MM.1S (cell line): ENCODE results near the gene TPM1.

Source experiments
- DNase-seq: peaks from one replicate; pipeline ENCODE4 v3.0.0-alpha.2; 2015
- H2AFZ ChIP-seq: fragments of 300-600 bp; sonication (generic); 2 replicates; pipeline ENCODE4 v1.6.0; 2016; ENCODE audit warnings: antibody characterized with exemption, low read length
- H3F3A ChIP-seq: fragments of 300-600 bp; sonication (generic); 2 replicates; pipeline ENCODE4 v1.6.1; 2016; ENCODE audit warnings: mild to moderate bottlenecking, antibody characterized with exemption, low read length, moderate library complexity, mixed read lengths; ENCODE audit not compliant: insufficient read depth
- H3K27ac ChIP-seq: fragments of 300-600 bp; sonication (generic); 2 replicates; pipeline ENCODE4 v1.5.1; 2016; ENCODE audit warnings: mild to moderate bottlenecking, low read length
- H3K27me3 ChIP-seq: fragments of 300-600 bp; sonication (generic); replicated peaks from 2 replicates; pipeline ENCODE4 v1.6.0; 2016; ENCODE audit warnings: low read length; ENCODE audit not compliant: insufficient read depth
- H3K36me3 ChIP-seq: fragments of 300-600 bp; sonication (generic); replicated peaks from 2 replicates; pipeline ENCODE4 v1.6.1; 2016; ENCODE audit warnings: mild to moderate bottlenecking, low read length, mixed read lengths; ENCODE audit not compliant: insufficient read depth
- H3K4me1 ChIP-seq: fragments of 300-600 bp; sonication (generic); 2 replicates; pipeline ENCODE4 v1.6.1; 2016; ENCODE audit warnings: low read length, mixed read lengths
- H3K4me2 ChIP-seq: fragments of 300-600 bp; sonication (generic); 2 replicates; pipeline ENCODE4 v1.6.0; 2016; ENCODE audit warnings: low read depth, low read length
- H3K4me3 ChIP-seq: fragments of 300-600 bp; sonication (generic); 2 replicates; pipeline ENCODE4 v1.5.1; 2016; ENCODE audit warnings: low read length, mixed read lengths
- H3K79me2 ChIP-seq: fragments of 300-600 bp; sonication (generic); 2 replicates; pipeline ENCODE4 v1.6.1; 2016; ENCODE audit warnings: mixed run types, low read length, mixed read lengths
- H3K9ac ChIP-seq: fragments of 300-600 bp; sonication (generic); 2 replicates; pipeline ENCODE4 v1.6.1; 2016; ENCODE audit warnings: low read length, mixed read lengths
- H3K9me2 ChIP-seq: fragments of 300-600 bp; sonication (generic); replicated peaks from 2 replicates; pipeline ENCODE4 v1.6.1; 2016; ENCODE audit warnings: mild to moderate bottlenecking, low read length, mixed read lengths; ENCODE audit not compliant: insufficient read depth
- H3K9me3 ChIP-seq: fragments of 300-600 bp; sonication (generic); replicated peaks from 2 replicates; pipeline ENCODE4 v1.6.1; 2016; ENCODE audit warnings: mild to moderate bottlenecking, low read length, mixed read lengths; ENCODE audit not compliant: insufficient read depth
- H4K20me1 ChIP-seq: fragments of 300-600 bp; sonication (generic); 2 replicates; pipeline ENCODE4 v1.6.1; 2016; ENCODE audit warnings: mild to moderate bottlenecking, low read length, moderate library complexity, mixed read lengths; ENCODE audit not compliant: insufficient read depth
- CTCF ChIP-seq: fragments of 300-600 bp; sonication (generic); IDR thresholded peaks from 2 replicates; pipeline ENCODE4 v1.5.1; 2016; ENCODE audit warnings: antibody characterized with exemption, low read length, mixed read lengths
- EZH2 ChIP-seq: fragments of 300-600 bp; sonication (generic); optimal IDR thresholded peaks from 2 replicates; pipeline ENCODE3; 2017; ENCODE audit warnings: low read depth, mild to moderate bottlenecking, antibody characterized with exemption, low read length, mixed read lengths
- EZH2phosphoT487 ChIP-seq: fragments of 300-600 bp; sonication (generic); IDR thresholded peaks from 2 replicates; pipeline ENCODE4 v1.6.1; 2018; ENCODE audit warnings: antibody characterized with exemption, low read length

TPM1 gene

GRCh38 chr15:63025460-63025859, 17.1 kb upstream of the TPM1 start:
- no peak overlapping the region for H3K27ac ChIP-seq
- no peaks in the 10 kb centered on the region for H4K20me1 ChIP-seq
- no peaks in the 10 kb centered on the region for H3K27me3 ChIP-seq
- no peak for TF ChIP-seq EZH2
- no peak for TF ChIP-seq CTCF
- no peak for TF ChIP-seq EZH2phosphoT487
- DNase-seq = no peak
- H3K9me2 ChIP-seq = no peaks in the 10 kb centered on the region
- no peak overlapping the region for H2AFZ ChIP-seq
- H3K9ac ChIP-seq = no peak overlapping the region
- no peaks in the 10 kb centered on the region for H3K79me2 ChIP-seq
- no peak overlapping the region for H3K4me2 ChIP-seq
- H3K4me1 ChIP-seq = no peaks in the 10 kb centered on the region
- H3F3A ChIP-seq = no peaks in the 10 kb centered on the region
- no peak overlapping the region for H3K4me3 ChIP-seq
- H3K36me3 ChIP-seq = no peaks in the 10 kb centered on the region
- H3K9me3 ChIP-seq = no peaks in the 10 kb centered on the region

- no peaks in the 10 kb centered on the region for H3K9me3 ChIP-seq
- no peak overlapping the region for H2AFZ ChIP-seq
- no peaks in the 10 kb centered on the region for H3F3A ChIP-seq
- no peaks in the 10 kb centered on the region for H3K79me2 ChIP-seq
- TF ChIP-seq CTCF (no peak), EZH2phosphoT487 (no peak), EZH2 (no peak)
- H3K9me2 ChIP-seq = no peaks in the 10 kb centered on the region
- no peaks in the 10 kb centered on the region for H3K36me3 ChIP-seq
- no peaks in the 10 kb centered on the region for H4K20me1 ChIP-seq
- no peak overlapping the region for H3K4me2 ChIP-seq
- no peaks in the 10 kb centered on the region for H3K4me1 ChIP-seq
- H3K4me3 ChIP-seq = no peak overlapping the region
- no peak for DNase-seq
- H3K27me3 ChIP-seq = no peaks in the 10 kb centered on the region
- H3K9ac ChIP-seq = no peak overlapping the region
- H3K27ac ChIP-seq = no peak overlapping the region
Measured at GRCh38 chr15:63027646-63028045, 14.9 kb upstream of the TPM1 start.

GRCh38 chr15:63028442-63029110, 14.0 kb upstream of the TPM1 start:
- no peak overlapping the region for H3K4me2 ChIP-seq
- H3K27me3 ChIP-seq = no peaks in the 10 kb centered on the region
- H2AFZ ChIP-seq = no peak overlapping the region
- H3K36me3 ChIP-seq = no peaks in the 10 kb centered on the region
- TF ChIP-seq EZH2phosphoT487 = no peak
- TF ChIP-seq CTCF = no peak
- no peak for TF ChIP-seq EZH2
- H3F3A ChIP-seq = no peaks in the 10 kb centered on the region
- DNase-seq = no peak
- H4K20me1 ChIP-seq = no peaks in the 10 kb centered on the region
- no peaks in the 10 kb centered on the region for H3K4me1 ChIP-seq
- H3K9ac ChIP-seq = no peak overlapping the region
- no peak overlapping the region for H3K27ac ChIP-seq
- no peak overlapping the region for H3K4me3 ChIP-seq
- H3K79me2 ChIP-seq = no peaks in the 10 kb centered on the region
- no peaks in the 10 kb centered on the region for H3K9me3 ChIP-seq
- no peaks in the 10 kb centered on the region for H3K9me2 ChIP-seq
